Fibroblast of skin of right biceps (primary cell): ENCODE measurements around the gene ZBED3.
"Not testable (repeated sequence)": the region's sequence is repeated elsewhere in the genome, so short reads cannot be mapped to it uniquely, and the experiment has no call there.

Experiments
- DNase-seq: peaks from one replicate; pipeline ENCODE4 v3.0.0-alpha.2; 2013

ZBED3 gene, protein sequence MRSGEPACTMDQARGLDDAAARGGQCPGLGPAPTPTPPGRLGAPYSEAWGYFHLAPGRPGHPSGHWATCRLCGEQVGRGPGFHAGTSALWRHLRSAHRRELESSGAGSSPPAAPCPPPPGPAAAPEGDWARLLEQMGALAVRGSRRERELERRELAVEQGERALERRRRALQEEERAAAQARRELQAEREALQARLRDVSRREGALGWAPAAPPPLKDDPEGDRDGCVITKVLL

DNA sequence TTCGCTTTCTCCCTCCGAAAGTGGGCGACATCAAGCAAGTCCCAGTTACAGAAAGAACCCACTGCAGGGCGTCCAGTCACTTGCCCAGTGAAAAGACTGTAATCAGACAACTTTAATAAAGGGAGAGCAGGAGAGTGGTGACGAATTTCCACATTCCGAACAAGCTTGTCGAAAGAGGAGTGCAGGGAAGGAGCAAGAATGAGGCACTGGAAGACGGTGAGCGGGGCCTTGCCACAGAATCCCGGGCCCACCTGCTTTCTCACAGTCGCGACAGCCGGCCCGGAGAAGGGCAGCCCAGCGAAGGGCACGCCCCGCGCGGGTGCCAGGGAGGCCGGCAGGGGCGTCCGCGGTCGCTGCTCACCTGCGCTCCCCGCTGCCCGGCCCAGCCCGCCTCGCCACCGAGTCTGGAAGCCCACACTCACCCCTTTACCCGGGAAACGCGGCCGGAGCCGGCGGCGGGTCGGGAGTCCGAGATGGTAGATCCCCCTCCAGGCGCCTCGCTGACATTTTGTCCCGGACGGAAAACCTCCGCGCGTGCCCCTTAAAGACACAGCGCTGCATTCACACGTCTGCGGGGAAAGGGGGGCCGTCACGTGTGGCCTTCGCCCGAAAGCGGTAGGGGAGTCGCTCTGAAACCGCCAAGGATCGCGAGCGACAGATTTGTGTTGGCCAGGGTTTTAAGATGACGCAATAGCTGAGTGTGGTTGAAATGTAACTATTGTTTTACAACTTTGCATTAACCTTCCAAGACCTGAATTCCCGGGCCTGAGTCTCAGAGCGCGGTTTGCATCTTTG lies at the start of gene ZBED3:
ZBED3 (minus strand) TSS at position 597 of the 795 bp plus-strand sequence. CDS start 9,407 bp downstream, outside the sequence.
- peak; percentile 88 for DNase-seq

DNA sequence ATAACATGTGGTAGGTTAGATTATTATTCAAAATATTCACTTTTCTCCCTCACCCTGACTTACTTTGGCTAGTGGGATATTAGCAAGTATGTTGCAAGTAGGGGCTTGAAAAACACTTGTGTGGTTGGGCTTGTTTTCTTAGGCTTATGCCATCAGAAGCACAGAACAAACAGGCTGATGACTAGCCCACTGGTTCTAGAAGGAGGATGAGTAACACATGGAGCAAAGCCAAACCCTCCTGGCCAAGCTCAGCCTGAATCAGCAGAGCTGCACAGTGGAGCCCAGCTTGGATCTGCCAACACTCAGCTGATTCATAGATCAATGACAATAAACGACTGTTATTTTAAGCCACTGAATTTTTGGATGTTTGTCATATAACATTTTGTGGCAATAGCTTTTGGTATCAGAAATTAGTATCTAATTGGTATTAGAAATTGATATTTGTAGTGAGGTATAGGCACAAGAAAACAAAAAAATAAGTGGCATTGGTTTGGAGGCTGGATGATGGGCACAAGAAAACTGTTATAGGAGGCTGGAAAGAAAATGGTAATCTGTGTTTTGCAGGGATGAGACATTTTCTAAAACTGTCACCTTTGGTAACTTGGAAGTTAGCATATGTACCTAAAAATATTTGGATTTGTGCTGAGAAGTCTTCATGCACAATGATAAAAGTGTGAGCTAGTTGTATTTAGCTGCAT lies 46.1 kb upstream of the ZBED3 start:
- peak; percentile 97 for DNase-seq

DNA sequence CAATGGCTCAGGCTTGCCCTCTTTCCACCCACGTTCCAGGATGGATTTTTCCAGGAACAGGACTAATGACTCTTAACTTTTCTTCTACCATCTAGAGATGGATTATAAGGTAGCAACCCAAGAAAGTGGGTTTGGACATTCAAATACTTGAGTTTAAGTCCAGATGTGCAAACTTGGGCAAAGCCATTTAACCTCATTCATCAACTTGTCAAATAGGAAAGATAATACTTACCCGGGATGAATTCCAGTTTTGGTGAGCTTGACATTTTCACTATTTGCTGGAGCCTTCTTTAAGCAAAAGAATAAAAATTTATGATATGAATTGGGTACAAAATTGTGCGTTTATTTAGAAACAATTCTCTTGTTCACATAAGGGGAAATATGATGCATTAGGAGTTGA lies 44.3 kb upstream of the ZBED3 start:
- DNase-seq: no peak

DNA sequence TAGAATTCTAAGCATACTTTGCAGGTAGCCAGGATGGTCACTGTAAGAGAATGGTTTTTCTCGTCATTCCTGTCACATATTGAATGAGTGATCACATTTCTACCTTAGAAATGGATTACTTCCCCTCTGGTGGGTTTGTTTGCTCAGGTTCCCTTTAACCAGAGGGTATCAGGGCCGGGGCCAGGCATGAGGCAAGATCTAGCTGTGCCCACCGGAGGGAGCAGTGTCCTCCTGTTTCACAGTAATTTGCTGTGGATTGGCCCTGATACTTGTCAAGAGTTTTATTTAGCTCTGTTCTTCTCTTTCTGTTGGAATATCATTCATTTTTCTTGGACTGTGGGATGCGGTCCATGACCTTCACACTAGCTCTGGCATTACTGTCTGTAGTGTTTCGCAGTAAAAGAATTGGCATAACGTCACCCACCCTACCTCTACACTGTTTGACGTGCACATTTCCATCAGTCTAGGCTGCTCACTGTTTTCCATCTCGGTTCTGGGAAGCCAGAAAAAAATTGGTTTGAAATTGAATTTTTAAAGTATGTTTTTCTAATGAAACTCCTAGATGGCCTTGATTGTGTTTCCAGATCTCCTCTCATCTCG lies 42.4 kb upstream of the ZBED3 start:
- DNase-seq: peak; percentile 25

DNA sequence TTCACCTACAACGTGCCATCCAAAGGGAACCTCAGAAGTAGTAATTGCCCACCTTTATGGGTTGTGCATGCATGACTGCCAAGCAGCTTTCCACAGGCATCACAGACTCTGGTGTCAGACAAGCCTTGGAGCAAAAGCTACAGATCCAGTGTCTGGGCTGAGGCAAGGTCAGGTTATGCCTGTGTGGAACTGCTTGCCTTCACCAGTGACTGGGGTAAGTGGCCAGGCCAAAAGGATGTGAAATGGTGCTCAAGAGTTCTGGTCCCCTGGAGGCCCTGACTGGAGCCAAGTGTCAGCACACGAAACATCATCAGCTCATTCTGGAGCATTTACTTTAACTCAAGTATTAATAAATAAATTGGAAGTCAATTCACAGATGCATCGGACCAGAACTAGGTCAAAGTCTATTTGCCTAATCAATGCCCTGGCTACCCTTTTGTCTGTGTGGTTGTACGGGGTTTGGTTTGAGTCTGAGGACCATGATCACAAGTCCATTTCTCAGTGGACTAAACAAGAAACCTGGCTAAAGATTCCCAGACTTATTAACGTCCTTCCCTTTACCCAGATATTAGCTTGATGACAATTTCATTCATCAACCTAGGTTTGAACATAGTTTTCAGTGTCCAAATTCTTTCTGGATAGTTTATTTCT lies 41.5 kb upstream of the ZBED3 start:
- no peak for DNase-seq

DNA sequence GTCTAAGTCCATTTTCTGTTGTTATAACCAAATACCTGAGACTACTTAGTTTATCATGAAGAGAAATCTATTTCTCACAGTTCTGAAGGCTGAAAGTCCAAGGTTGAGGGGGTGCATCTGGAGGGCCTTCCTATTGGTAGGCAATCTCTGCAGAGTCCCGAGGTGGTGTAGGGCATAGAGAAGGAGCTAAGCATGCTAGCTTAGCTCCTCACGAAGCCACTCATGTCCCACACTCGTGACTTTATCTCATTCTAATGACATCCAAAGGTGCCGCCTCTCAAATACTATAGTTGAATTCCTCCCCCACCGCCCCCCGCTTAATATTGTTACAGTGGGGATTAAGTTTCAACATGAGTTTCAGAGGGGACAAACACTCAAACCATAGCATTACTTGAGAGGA lies 36.0 kb upstream of the ZBED3 start:
- DNase-seq: no peak

DNA sequence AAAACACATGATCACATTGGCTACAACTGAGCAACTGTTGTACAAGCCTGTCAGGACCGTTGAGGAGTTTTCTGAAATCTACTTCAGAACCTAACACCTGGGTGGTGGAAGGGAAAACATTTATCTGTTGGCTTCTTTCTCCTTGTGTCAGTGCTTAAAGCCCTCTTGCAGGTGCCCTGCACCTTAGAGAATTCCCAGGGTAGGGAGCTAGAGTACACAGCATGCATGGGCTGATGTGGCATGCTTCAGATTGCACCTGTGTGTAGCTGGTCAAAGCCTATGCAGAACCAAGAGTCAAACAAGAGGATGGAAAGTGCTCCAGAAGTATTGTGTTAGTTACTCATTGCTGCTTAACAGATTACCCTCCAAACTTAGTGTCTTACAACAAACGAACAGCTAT lies 33.6 kb upstream of the ZBED3 start:
- DNase-seq: no peak

DNA sequence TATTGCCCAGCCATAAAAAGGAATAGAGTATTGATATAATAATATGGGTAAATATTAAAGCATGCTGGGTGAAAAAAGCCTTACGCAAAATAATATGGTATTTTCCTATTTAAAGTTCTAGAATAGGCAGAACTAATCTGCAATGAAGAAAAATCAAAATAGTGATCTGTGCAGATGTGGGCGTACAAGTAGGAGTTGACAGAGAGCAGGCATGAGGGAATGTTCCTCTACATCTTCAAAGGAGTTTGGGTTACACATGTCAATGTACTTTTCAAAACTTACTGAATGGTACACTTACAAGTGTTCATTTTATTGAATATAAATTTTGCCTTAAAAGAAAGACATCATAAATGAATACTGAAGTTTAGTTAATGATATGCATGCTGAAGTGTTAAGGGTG lies 33.0 kb upstream of the ZBED3 start:
- DNase-seq: no peak

DNA sequence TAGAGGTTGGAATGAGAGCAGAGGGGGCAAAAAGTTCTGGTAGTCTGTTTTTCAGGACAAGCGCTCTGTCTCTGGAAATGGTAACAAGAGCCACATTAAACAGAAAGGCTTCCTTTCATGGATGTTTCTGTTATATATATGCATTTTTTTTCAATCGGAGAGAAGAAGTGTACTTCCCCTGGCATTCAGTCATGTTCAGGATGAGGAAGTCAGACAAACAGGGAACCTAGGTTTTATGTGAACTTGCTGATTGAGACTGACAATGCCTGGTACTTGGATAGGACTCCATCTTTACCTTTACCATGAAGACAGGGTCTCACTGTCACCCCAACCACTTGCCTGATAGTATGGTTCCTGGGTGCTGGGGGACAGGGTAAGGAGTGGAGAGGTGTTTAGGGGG lies 30.1 kb upstream of the ZBED3 start:
- no peak for DNase-seq

DNA sequence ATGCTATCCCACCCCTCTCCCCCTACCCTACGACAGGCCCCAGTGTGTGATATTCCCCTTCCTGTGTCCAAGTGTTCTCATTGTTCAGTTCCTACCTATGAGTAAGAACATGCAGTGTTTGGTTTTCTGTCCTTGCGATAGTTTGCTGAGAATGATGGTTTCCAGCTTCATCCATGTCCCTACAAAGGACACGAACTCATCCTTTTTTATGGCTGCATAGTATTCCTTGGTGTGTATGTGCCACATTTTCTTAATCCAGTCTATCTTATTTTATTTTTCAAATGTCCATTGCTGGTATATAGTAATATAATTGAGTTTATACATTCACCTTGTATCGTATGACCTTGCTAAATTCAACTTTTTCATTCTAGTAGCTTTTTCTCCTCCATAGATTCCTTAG lies 19.9 kb upstream of the ZBED3 start:
- DNase-seq: not testable (repeated sequence)

DNA sequence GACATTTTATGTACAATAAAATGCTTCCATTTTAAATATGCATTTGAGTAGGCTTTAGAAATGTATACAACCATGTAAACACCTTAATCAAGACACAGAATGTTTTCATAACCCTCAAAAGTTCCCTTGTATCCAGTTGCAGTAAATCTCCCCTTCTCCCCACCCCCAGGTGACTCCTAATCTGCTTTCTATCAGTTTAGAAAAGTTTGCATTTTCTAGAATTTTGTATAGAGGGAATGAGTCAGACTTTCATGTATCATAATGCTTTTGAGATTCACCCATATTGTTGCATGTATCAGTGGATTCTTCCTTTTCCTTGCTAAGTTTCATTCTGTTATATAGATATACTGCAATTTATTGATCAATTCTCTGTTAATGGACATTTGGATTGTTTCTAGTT lies 17.7 kb upstream of the ZBED3 start:
- DNase-seq: no peak

DNA sequence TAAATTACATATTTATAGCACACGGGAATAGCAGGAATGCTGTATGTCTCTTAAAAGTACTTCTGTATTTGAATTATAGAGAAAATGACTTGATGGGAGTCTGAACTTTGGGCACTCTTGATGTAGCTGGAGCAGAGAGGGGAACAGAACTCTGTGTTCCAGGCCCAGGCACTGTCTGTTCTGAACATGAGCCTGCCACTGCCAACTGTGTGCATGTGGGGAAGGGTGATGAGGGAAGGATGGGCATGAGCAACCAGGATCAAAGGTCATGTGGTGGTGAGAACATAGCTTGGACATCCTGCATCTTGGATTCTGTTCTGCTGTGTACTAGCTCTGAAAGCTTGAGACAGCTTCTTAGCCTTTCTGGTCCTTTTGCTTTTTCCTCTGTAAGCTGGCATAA lies 16.4 kb upstream of the ZBED3 start:
- no peak for DNase-seq

DNA sequence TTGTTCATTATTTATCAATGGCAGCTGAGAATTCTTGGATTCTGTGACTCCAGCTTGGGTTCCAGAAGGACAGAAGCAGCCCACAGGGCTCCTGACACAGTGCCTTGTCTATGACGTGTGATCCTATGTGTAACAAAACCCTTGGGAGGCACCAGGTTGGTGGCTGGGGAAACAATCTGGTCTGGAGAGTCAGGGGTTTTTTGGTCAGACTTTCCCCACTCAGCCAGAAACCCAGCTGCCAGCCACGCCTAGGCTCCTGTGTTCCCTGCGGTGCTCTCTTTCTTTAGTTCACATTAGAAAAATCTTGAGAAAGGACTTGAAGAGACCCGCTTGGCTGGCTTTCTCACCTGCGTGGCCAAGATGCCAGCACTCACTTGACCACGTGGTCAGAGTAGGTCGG lies 15.5 kb upstream of the ZBED3 start:
- DNase-seq: no peak

DNA sequence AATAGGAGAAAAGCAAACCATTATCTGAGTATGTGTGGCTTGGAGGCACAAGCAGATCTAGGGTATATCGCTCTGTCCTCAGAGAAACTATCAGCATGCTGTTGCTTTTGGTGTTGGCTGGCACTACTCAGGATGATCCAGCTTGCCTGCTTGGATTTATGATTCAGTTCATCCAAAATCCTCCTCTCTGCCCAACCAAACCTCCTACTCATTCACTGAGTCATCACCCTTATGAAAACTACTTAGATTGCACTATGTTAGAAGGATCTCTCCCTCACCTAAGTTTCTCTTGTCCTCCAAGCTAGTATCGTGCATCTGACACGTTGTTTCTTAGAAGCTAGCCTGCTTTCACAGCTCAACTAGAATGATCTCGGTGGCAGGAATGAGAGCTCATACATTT lies 14.2 kb upstream of the ZBED3 start:
- DNase-seq: peak; percentile 58

DNA sequence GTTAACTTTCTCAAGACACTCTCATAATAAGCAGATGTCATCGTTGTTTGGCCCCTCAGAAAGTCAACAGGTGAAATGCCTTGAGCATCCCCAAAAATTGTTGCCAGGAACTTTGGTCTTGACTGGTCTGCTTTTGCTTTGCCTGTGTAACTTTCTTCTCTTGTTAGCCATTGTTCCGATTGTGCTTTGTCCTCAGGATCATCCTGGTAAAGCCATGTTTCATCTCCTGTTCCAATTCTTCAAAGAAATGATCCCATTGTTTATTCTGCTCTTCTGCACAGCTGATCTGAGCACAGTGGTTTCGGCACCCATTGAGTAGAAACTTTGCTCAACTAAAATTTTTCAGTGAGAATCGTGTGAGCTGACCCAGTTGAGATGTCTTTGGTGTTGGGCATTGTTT lies 8.1 kb upstream of the ZBED3 start:
- no peak for DNase-seq

DNA sequence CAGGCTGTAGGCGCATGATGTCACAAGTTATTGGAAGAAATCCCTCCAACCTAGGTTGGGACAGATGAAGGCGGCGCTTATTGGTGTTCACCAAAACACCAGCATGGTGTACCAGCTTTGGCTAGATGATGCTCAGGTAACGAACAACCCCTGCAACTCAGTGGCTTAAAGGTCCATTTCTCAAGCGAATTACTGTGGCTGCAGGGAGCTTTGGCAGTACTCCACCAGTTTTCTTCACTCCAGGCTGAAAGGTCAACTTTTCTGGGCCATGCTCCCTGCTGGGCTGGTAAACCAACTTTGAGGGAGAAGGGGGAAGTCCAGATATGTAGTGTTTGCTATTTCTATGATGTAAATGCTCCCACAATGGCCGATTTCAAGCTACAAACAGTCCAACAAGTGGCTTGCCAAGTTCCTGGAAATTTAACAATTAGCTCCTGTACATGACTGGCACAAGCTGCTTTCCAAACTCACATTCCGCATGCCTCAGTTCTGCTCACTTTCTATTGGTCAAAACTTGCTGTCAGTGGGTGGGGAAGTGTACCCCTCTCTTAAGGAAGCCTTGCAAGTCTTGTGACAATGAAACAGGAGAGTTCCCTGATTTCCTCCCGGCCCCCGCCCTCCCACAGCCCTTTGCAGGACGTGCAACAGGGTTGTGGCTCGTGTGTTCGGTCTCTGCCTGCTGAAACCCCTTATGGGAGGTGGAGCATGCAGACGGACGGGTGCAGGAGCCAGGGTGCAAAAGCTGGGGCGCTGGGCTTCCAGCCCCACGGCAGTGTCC lies 588 bp upstream of the ZBED3 start:
- peak; percentile 10 for DNase-seq

DNA sequence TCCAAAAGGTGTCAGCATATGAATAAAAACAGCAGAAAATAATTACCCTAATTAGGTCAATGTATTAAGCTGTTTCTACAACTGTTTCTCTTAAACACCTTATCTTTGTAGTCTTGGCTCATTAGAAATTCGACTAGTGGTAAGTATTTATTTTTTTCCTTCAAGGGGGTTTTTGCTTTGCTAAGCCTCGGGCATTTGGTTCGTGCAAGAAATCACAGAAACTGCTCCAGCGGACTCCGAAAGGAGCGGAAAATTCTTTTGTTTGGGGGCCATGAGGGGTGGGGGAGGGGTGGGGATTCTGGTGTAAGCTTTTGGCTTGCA lies 757 bp downstream of the ZBED3 start:
- DNase-seq: no peak

DNA sequence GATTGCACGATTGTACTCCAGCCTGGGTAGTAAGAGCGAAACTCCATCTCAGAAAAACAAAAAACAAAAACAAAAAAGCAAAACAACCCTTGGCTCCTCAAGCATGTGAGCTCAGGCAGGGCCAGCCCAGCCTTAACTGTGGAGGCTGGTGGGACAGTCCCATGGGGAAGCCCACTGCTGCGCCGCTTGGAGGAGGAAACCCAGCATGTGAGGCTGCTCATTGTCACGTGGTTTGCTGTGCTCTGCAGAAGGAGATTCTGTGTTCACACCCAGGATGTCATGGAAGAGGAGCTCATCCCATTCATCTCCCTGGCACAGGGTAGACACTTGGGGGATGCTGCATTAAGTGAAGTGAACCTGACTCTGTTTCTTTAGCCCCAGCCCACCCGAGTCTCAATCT lies 4.0 kb downstream of the ZBED3 start:
- no peak for DNase-seq

DNA sequence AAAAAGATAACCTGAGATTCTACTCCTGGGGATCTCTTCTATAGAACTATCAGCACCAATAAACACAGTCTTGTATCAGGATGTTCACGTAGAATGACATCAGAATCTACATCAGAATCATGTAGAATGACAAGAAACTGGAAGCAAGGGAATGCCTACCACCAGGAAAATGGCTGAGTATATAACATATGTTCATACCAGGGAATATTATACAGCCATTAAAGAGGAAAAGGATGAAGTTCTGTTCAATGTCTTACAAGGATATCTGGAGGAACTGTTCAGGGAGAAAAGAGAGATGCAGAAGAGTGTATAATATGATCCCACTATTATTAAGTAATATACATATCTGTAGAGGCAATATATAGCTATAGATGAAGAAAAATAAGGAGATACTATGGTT lies 4.8 kb downstream of the ZBED3 start:
- no peak for DNase-seq

DNA sequence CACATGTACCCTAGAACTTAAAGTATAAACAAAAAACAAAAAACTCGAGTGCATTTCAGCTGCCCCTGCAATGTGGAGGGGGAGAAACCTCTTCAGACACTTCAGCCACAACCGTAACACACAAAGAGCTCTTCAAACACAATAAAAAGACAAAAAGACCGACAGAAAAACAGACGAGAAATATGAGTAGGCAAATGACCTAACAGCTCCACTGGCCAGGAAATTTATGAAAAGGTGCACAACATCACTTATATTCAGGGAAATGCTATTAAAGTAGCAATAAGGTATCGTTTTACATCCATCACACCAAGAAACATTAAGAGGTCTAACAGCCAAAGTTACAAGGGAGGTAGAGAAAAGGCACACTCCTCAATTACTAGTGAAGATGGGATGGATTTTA lies 6.2 kb downstream of the ZBED3 start:
- DNase-seq: no peak

DNA sequence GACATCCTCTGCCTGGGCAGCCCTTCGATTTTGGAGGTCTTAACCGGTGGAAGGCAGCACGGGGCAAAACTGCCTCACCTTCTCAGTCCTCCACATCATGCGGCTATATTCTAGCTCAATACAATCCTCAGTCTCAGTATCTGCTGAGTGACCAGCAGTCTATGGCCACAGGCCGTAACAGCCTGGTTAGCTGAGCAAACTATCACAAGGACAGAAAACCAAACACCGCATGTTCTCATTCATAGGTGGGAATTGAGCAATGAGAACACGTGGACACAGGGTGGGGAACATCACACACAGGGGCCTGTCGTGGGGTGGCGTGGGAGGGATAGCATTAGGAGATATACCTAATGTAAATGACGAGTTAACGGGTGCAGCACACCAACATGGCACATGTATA lies 6.6 kb downstream of the ZBED3 start:
- not testable (repeated sequence) for DNase-seq

DNA sequence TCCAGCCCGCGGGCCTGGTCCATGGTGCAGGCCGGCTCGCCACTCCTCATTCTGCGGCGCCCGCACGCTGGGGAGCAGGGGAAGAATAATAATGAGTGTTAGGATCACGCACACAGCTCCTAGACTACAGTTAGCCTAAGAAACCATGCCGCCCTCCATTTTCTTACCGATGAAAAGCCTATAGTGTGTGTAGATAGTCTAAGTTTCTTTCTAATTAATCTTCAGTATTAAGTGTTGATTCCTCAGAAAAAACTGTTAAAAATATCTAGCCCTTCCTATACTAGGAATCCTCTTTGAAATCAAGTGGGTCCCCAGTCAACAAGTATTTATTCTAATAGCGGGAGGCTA lies 9.3 kb downstream of the ZBED3 start:
- no peak for DNase-seq
